ENCODE results near the gene BTF3L4.

DNA sequence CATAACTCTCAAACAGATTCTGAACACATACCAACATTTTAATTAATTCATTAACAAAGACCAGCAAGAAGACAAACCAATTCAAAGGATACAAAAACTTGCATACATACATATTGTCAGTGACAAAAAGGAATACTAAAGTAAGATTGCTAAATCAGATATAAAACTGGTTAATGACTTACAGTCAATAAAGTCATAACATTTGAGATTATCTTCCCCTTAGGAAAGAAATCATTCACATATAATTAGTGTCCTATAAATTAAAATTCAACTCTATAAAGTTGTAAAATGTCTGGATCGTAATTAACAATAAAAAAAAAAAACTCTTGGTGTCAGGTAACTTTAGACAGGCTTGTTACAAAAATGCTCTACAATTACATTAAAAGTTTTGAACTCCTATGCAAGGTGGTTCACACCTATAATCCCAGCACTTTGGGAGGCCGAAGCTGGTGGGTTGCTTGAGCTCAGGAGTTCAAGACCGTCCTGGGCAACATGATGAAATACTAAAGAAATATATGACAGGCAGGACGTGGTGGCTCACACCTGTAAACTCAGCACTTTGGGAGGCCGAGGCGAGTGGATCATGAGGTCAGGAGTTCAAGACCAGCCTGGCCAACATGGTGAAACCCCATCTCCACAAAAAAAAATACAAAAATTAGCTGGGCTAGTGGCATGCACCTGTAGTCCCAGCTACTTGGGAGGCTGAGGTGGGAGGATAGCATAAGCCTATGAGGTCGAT is 47.9 kb upstream of the BTF3L4 start:
- no peak for TF ChIP-seq GATA2 (IDR thresholded peaks at IDR 0.05; ENCODE audit: low read depth, low read length)
- TF ChIP-seq GATA3 (IDR thresholded peaks at IDR 0.05; ENCODE audit: low read depth, low read length): no peak

All from SH-SY5Y (cell line).